ENCODE measurements around the gene PAOX.

DNA sequence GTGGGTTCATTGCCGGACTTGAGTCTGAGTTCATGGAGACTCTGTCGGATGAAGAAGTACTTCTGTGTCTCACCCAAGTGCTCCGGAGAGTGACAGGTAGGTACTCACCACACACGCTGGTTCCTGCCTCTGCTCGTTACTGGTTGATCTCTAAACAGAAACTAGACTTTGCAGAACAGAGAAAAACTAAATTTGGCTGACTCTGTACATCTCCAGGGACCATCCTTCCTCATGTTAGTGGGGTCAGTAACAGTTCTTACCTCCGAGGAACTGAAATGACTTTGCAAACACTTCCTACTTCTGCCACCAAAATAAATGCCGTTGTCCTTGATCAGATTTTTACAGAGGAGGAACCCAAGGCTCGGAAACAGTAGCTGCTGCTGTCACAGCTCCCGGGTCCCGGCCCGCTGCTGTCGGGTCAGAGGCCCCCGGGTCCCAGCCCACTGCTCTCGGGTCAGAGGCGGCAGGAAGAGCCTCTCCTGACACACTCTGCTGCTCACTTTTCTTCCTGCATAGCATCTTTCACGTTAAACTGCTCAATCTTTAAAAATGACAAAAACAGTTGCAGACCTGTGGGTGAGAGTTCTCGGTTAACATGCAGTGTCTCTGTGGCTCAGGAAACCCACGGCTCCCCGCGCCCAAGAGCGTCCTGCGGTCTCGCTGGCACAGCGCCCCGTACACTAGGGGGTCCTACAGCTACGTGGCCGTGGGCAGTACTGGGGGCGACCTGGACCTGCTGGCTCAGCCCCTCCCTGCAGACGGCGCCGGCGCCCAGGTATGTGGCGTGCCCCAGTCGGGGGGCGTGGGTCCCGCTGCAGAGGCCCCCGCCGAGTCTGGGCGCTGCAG is 10.1 kb downstream of the PAOX start:
- TF ChIP-seq, protein P1, sequence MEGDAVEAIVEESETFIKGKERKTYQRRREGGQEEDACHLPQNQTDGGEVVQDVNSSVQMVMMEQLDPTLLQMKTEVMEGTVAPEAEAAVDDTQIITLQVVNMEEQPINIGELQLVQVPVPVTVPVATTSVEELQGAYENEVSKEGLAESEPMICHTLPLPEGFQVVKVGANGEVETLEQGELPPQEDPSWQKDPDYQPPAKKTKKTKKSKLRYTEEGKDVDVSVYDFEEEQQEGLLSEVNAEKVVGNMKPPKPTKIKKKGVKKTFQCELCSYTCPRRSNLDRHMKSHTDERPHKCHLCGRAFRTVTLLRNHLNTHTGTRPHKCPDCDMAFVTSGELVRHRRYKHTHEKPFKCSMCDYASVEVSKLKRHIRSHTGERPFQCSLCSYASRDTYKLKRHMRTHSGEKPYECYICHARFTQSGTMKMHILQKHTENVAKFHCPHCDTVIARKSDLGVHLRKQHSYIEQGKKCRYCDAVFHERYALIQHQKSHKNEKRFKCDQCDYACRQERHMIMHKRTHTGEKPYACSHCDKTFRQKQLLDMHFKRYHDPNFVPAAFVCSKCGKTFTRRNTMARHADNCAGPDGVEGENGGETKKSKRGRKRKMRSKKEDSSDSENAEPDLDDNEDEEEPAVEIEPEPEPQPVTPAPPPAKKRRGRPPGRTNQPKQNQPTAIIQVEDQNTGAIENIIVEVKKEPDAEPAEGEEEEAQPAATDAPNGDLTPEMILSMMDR (IDR thresholded peaks at IDR 0.05; ENCODE audit: insufficient read depth, low read length, poor library complexity, severe bottlenecking), result no peak
- no peak for TF ChIP-seq EZH2phosphoT487 (conservative IDR thresholded peaks at IDR 0.05; ENCODE audit: low read length)
